ENCODE measurements around the gene PPFIBP2. TPM values are rescaled to one million over a fixed set of nuclear protein-coding genes. Genes with fewer than 3 reads are reported as not detected.

The PPFIBP2 gene
- total RNA-seq, 1 donor from 2014 or later: 112 TPM

GRCh38 chr11:7635708-7636107, 121.9 kb downstream of the PPFIBP2 start:
- no peak overlapping the region for H3K4me3 Mint-ChIP-seq
- H3K9me3 Mint-ChIP-seq: no peaks in the 10 kb centered on the region
- peaks cover 10% of the 10 kb centered on the region for H3K4me1 Mint-ChIP-seq
- DNase-seq: no peak
- peaks cover 98% of the 10 kb centered on the region for H3K36me3 Mint-ChIP-seq (ENCODE audit: low read depth)
- intact Hi-C loops (cut with micrococcal nuclease): no loop called here
- POLR2A ChIA-PET: no interaction called here
- ATAC-seq (ENCODE audit: low read depth): no peak
- no peak for TF ChIP-seq CTCF (IDR thresholded peaks at IDR 0.05)
- H3K27ac Mint-ChIP-seq: no peak overlapping the region
- CTCF ChIA-PET: no interaction called here
- H3K27me3 Mint-ChIP-seq: no peaks in the 10 kb centered on the region

- H3K4me1 Mint-ChIP-seq: peaks cover 10% of the 10 kb centered on the region
- CTCF ChIA-PET: interaction anchor here (0.7 to 1.6 kb wide), 2 partner anchors 21 to 35 kb away, joined by 3 read pairs; no protein-coding TSS in a partner anchor
These were observed 122.6 kb downstream of the PPFIBP2 start for GRCh38 chr11:7636350-7636749.

GRCh38 chr11:7637447-7638157, 123.8 kb downstream of the PPFIBP2 start:
- Mint-ChIP-seq H3K36me3 (ENCODE audit: low read depth) (peaks cover 98% of the 10 kb centered on the region), H3K27ac (no peak overlapping the region)
- intact Hi-C loops (cut with micrococcal nuclease): no loop called here

More at GRCh38 chr11:7636350-7636749, 122.6 kb downstream of the PPFIBP2 start:
- no peak overlapping the region for H3K4me3 Mint-ChIP-seq
- H3K36me3 Mint-ChIP-seq (ENCODE audit: low read depth): peaks cover 98% of the 10 kb centered on the region
- H3K9me3 Mint-ChIP-seq: no peaks in the 10 kb centered on the region
- ATAC-seq (ENCODE audit: low read depth) (no peak), DNase-seq (no peak)
- POLR2A ChIA-PET: no interaction called here
- no peak overlapping the region for H3K27ac Mint-ChIP-seq
- no peaks in the 10 kb centered on the region for H3K27me3 Mint-ChIP-seq
- TF ChIP-seq CTCF (IDR thresholded peaks at IDR 0.05): no peak
- intact Hi-C loops (cut with micrococcal nuclease): no loop called here

GRCh38 chr11:7638710-7639642, 125.2 kb downstream of the PPFIBP2 start:
- ChIA-PET CTCF (interaction anchor here (1.0 kb wide), 1 partner anchor 28 kb away, joined by 3 read pairs; no protein-coding TSS in a partner anchor), POLR2A (interaction anchor here (1.4 kb wide), 1 partner anchor 126 kb away, joined by 4 read pairs; no protein-coding TSS in a partner anchor)
- DNase-seq: no peak
- Mint-ChIP-seq H3K36me3 (ENCODE audit: low read depth) (peaks cover 95% of the 10 kb centered on the region), H3K4me1 (peaks cover 10% of the 10 kb centered on the region), H3K9me3 (no peaks in the 10 kb centered on the region), H3K27ac (peak overlapping the region; percentile 26), H3K27me3 (no peaks in the 10 kb centered on the region), H3K4me3 (no peak overlapping the region)
- intact Hi-C loops (cut with micrococcal nuclease): no loop called here
- no peak for TF ChIP-seq CTCF (IDR thresholded peaks at IDR 0.05)
- no peak for ATAC-seq (ENCODE audit: low read depth)

More at GRCh38 chr11:7637447-7638157, 123.8 kb downstream of the PPFIBP2 start:
- Mint-ChIP-seq H3K9me3 (no peaks in the 10 kb centered on the region), H3K27me3 (no peaks in the 10 kb centered on the region), H3K4me3 (no peak overlapping the region), H3K4me1 (peaks cover 10% of the 10 kb centered on the region)
- DNase-seq (no peak), ATAC-seq (ENCODE audit: low read depth) (no peak)
- no peak for TF ChIP-seq CTCF (IDR thresholded peaks at IDR 0.05)
- CTCF ChIA-PET: interaction anchor here (1.6 kb wide), 1 partner anchor 20 kb away, joined by 3 read pairs; no protein-coding TSS in a partner anchor
- POLR2A ChIA-PET: no interaction called here

- H3K27me3 Mint-ChIP-seq: no peaks in the 10 kb centered on the region
- H3K9me3 Mint-ChIP-seq: no peaks in the 10 kb centered on the region
- no peak overlapping the region for H3K4me3 Mint-ChIP-seq
- intact Hi-C loops (cut with micrococcal nuclease): no loop called here
- CTCF ChIA-PET: interaction anchor here (1.0 kb wide), 1 partner anchor 27 kb away, joined by 3 read pairs; no protein-coding TSS in a partner anchor
- peaks cover 93% of the 10 kb centered on the region for H3K36me3 Mint-ChIP-seq (ENCODE audit: low read depth)
- no peak overlapping the region for H3K27ac Mint-ChIP-seq
- TF ChIP-seq CTCF (IDR thresholded peaks at IDR 0.05): no peak
- DNase-seq (no peak), ATAC-seq (ENCODE audit: low read depth) (no peak)
- H3K4me1 Mint-ChIP-seq: peaks cover 10% of the 10 kb centered on the region
- POLR2A ChIA-PET: interaction anchor here (1.4 kb wide), 1 partner anchor 127 kb away, joined by 4 read pairs; no protein-coding TSS in a partner anchor
These were observed 125.8 kb downstream of the PPFIBP2 start for GRCh38 chr11:7639643-7640025.

Measured in activated B cell treated with CpG ODN at 0.5 μM for 24 hours (primary cell).